ENCODE measurements around the gene TMPRSS13. TPM values are rescaled to one million over a fixed set of nuclear protein-coding genes. Genes with fewer than 3 reads are reported as not detected.

TMPRSS13 gene
- total and polyA plus RNA-seq, 2 of the 13 experiments (the other 11 are each of a cell fraction or from before 2014, with no cell fraction given): not detected

DNA sequence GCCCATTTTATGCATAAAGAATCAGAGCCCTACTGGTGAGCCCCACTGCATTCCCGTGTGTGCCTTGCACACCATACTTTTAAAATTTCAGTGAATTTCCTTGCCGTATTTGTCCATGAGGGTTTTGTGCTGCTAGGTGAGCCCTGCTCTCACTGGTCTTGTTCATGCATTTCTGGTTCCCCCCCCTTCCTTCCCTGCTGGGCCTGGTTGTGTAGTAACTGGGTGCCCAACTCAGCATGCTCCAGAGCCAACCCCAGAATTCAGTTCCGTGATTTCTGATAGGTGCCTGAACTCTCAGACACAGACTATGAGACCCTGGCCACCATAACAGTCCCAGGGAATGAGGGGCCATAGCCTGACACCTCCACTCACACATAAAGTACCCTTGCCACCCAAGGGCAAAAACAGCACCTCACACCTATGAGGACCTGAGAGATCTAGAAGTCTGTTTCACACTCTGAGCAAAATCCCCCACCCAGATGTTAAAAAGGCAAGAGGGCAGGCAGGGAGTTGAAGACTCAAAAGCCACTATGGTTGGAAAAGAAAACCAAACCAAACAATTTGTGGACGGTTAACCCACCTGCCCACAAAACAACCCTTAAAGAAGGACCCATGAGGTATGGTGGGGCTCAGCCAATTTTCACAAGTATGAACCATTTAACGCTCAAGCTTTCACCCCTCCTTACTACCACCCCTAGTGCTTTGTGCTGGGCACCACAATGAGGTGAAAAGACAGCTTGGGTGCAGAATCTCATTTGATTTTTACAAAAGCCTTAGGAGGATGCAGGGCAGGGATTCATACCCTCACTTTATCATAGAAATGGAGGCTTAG is 40.2 kb upstream of the TMPRSS13 start:
- H3K9me3 ChIP-seq (ENCODE audit: low read length): no peaks in the 10 kb centered on the region
- no peak overlapping the region for H3K9ac ChIP-seq (ENCODE audit: insufficient read depth, low read depth, low read length)
- in situ Hi-C loops (cut with HindIII; ENCODE audit: extremely low pct_ligation_motif_present, low pct_unique_long_range_greater_than_20kb): no loop called here
- no peak overlapping the region for H3K4me3 ChIP-seq (replicated peaks in 1 of 3; ENCODE audit: insufficient read depth in 1 of 3, low read depth in 2 of 3, low read length in 3 of 3)
- BruUV-seq (replicated peaks): no TSS peak
- H3K4me2 ChIP-seq (ENCODE audit: low read depth, low read length): no peak overlapping the region
- ATAC-seq (no peak), FAIRE-seq (no peak), DNase-seq (ENCODE audit: low spot score) (no peak)
- POLR2A ChIA-PET: no interaction called here
- 22% methylated on average over 5 of the region's 5 CpGs for WGBS (ENCODE audit: low lambda C conversion rate)
- no peaks in the 10 kb centered on the region for H3K4me1 ChIP-seq (ENCODE audit: insufficient read depth, low read length)
- H3K79me2 ChIP-seq (ENCODE audit: insufficient read depth, low read length): no peaks in the 10 kb centered on the region
- H2AFZ ChIP-seq (ENCODE audit: low read length): no peak overlapping the region
- H3K27ac ChIP-seq (ENCODE audit: extremely low read length, insufficient read depth, low read length): no peak overlapping the region
- H3K27me3 ChIP-seq (ENCODE audit: control insufficient read depth in 1 of 2, insufficient read depth in 2 of 2, low read length in 2 of 2): peaks cover 0 to 39% of the 10 kb centered on the region in 2 experiments; a peak in 2 of 5 replicates
- H3K36me3 ChIP-seq (replicated peaks in 1 of 2; ENCODE audit: control insufficient read depth in 1 of 2, insufficient read depth in 2 of 2, low read length in 2 of 2): no peaks in the 10 kb centered on the region
- H4K20me1 ChIP-seq (ENCODE audit: insufficient read depth, low read length): no peaks in the 10 kb centered on the region
- CTCF ChIA-PET (ENCODE audit: low intra/inter-chr PET ratio, low total read pairs): no interaction called here
- no peak for TF ChIP-seq MEIS1 (CRISPR knock-in tag; IDR thresholded peaks at IDR 0.05; ENCODE audit: borderline replicate concordance)
- intact Hi-C loops (cut with micrococcal nuclease; ENCODE audit: unreplicated experiment): no loop called here

DNA sequence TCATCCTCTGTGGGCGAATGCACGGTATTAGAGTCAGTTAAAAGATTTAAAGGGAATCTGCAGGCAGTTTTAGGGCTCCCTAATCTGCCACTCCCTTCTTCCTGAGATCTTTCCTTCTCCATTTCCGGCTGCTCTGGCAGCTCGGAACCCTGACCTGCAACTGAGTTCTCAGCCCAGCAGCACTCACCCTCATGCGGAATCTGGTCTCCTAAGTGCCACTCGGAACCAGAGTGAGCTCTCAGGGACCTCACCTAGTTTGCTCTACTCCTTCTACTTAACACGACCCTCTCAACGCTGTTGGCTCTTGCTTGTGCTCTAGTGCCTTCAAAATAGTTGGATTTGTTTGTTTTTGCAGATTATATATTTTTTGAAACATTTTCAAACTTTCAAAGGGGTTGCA is 37.7 kb upstream of the TMPRSS13 start:
- no peak for ATAC-seq
- Histone ChIP-seq H3K36me3 (replicated peaks in 1 of 2; ENCODE audit: control insufficient read depth in 1 of 2, insufficient read depth in 2 of 2, low read length in 2 of 2) (no peaks in the 10 kb centered on the region), H3K9ac (ENCODE audit: insufficient read depth, low read depth, low read length) (no peak overlapping the region), H2AFZ (ENCODE audit: low read length) (no peak overlapping the region), H3K4me3 (replicated peaks in 1 of 3; ENCODE audit: insufficient read depth in 1 of 3, low read depth in 2 of 3, low read length in 3 of 3) (no peak overlapping the region), H3K27me3 (ENCODE audit: control insufficient read depth in 1 of 2, insufficient read depth in 2 of 2, low read length in 2 of 2) (peaks cover 0 to 30% of the 10 kb centered on the region in 2 experiments; a peak in 2 of 5 replicates), H3K4me2 (ENCODE audit: low read depth, low read length) (no peak overlapping the region), H3K9me3 (ENCODE audit: low read length) (no peaks in the 10 kb centered on the region), H3K27ac (ENCODE audit: extremely low read length, insufficient read depth, low read length) (no peak overlapping the region), H3K79me2 (ENCODE audit: insufficient read depth, low read length) (no peaks in the 10 kb centered on the region), H3K4me1 (ENCODE audit: insufficient read depth, low read length) (no peaks in the 10 kb centered on the region), H4K20me1 (ENCODE audit: insufficient read depth, low read length) (no peaks in the 10 kb centered on the region)
- FAIRE-seq: no peak
- ChIA-PET CTCF (ENCODE audit: low intra/inter-chr PET ratio, low total read pairs) (no interaction called here), POLR2A (no interaction called here)
- WGBS (ENCODE audit: low lambda C conversion rate): 14% methylated on average over 8 of the region's 8 CpGs
- intact Hi-C loops (cut with micrococcal nuclease; ENCODE audit: unreplicated experiment) (no loop called here), in situ Hi-C loops (cut with HindIII; ENCODE audit: extremely low pct_ligation_motif_present, low pct_unique_long_range_greater_than_20kb) (no loop called here)
- TF ChIP-seq JUND (CRISPR knock-in tag; IDR thresholded peaks at IDR 0.05): no peak
- no peak for TF ChIP-seq ZNF570 (CRISPR knock-in tag; IDR thresholded peaks at IDR 0.05; ENCODE audit: borderline replicate concordance)
- no peak for TF ChIP-seq KDM1A (CRISPR knock-in tag; IDR thresholded peaks at IDR 0.05)
- TF ChIP-seq, protein P1, sequence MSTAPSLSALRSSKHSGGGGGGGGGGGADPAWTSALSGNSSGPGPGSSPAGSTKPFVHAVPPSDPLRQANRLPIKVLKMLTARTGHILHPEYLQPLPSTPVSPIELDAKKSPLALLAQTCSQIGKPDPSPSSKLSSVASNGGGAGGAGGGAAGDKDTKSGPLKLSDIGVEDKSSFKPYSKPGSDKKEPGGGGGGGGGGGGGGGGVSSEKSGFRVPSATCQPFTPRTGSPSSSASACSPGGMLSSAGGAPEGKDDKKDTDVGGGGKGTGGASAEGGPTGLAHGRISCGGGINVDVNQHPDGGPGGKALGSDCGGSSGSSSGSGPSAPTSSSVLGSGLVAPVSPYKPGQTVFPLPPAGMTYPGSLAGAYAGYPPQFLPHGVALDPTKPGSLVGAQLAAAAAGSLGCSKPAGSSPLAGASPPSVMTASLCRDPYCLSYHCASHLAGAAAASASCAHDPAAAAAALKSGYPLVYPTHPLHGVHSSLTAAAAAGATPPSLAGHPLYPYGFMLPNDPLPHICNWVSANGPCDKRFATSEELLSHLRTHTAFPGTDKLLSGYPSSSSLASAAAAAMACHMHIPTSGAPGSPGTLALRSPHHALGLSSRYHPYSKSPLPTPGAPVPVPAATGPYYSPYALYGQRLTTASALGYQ (CRISPR knock-in tag; IDR thresholded peaks at IDR 0.05): no peak
- no TSS peak for BruUV-seq (replicated peaks)
- no peak for DNase-seq (ENCODE audit: low spot score)

Data from HepG2 (cell line).